NB4 (cell line): ENCODE measurements around the gene MORC1.

Source experiments
- POLR2A ChIP-seq: IDR thresholded peaks from 2 replicates; pipeline ENCODE4 v1.6.1; 2011; ENCODE audit warnings: mild to moderate bottlenecking; ENCODE audit not compliant: insufficient read length; ENCODE audit errors: extremely low read depth
- TF ChIP-seq, protein P1 (sequence below): IDR thresholded peaks from one replicate; pipeline ENCODE4 v1.5.1; 2012; ENCODE audit warnings: low read depth, low read length

DNA sequence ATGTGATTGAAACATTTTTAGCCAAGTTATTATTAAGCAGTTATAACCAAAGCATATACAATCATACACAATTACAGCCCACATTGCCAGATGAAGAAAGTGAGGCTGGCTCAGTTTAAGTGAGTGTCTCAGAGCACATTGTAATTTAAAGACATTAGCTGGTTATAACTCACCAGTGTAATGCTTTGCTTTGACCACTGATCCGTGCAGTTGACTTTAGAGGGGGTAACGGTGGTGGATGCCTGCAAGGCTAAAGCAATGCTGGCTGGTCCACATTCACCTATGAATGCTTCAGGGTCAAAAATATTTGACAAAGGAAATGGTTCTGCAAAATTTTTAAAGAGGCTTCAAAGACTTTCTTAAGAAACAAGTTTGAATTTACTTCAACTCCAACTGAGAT lies 19.8 kb upstream of the MORC1 start:
- no peak for TF ChIP-seq POLR2A
- TF ChIP-seq, protein P1, sequence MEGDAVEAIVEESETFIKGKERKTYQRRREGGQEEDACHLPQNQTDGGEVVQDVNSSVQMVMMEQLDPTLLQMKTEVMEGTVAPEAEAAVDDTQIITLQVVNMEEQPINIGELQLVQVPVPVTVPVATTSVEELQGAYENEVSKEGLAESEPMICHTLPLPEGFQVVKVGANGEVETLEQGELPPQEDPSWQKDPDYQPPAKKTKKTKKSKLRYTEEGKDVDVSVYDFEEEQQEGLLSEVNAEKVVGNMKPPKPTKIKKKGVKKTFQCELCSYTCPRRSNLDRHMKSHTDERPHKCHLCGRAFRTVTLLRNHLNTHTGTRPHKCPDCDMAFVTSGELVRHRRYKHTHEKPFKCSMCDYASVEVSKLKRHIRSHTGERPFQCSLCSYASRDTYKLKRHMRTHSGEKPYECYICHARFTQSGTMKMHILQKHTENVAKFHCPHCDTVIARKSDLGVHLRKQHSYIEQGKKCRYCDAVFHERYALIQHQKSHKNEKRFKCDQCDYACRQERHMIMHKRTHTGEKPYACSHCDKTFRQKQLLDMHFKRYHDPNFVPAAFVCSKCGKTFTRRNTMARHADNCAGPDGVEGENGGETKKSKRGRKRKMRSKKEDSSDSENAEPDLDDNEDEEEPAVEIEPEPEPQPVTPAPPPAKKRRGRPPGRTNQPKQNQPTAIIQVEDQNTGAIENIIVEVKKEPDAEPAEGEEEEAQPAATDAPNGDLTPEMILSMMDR: no peak
